WI38 (cell line): ENCODE data around the gene FAM3B.

Experiments used
- H3K4me3 ChIP-seq: 2 replicates; pipeline ENCODE4 v1.5.1; 2011; ENCODE audit warnings: low read depth, mild to moderate bottlenecking, control low read depth, low read length
- CTCF ChIP-seq: IDR thresholded peaks from 2 replicates; pipeline ENCODE4 v1.5.1; 2012; ENCODE audit warnings: low read depth, mild to moderate bottlenecking, control low read depth, low read length

The FAM3B gene

DNA sequence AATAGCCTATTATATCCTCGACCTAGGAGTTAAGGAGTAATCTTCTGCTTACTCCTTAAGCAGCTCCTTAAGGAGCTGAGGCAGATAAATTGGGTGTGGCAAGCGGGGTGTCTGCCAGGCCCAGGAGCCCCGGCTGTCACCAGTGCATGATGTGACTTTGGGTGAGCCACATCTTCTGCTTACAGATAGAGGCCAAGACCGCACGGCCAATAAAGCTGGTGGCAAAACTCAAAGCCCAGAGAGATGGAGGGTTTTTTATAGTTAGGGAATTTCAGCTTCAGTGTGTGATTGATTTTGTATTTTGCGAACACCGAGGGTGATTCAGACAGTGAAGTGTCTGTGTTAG, 55.1 kb downstream of the FAM3B start:
- TF ChIP-seq CTCF: no peak
- H3K4me3 ChIP-seq: no peak overlapping the region

DNA sequence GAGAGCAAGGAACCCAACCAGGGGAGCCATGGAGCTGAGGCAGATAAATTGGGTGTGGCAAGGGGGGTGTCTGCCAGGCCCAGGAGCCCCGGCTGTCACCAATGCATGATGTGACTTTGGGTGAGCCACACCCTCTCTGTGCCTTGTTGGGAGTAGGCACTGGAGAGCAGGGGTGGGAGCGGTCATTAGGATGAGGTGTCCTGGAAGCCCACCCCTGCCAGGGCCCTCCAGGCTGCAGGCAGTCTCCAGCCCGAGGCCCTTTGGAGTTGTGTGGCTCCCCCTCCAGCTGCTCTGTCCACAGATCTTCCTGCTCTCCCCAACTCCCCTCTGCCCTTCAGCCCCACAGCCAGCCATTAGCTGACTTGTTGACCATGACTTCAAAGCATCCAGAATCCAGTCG, 56.7 kb downstream of the FAM3B start:
- no peak for TF ChIP-seq CTCF
- no peak overlapping the region for H3K4me3 ChIP-seq

DNA sequence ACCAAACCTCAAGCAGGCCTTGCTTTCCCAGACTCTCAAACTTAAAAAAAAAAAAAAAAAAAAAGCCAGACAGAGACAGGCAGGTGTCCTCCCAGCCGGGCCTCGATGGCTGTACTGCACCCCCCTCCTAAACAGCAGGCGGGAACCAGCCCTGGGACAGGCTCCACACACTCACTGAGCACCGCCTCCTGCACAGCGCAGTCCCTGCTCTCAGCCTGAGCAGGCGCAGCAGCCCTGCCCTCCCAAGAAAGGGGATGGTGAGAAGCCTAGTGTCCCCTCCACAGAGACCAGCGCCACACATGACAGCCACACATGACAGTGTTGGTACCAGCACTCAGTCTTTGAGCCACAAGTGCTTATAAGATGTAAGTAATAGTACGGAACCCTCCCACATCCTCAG, 57.2 kb downstream of the FAM3B start:
- H3K4me3 ChIP-seq: no peak overlapping the region
- no peak for TF ChIP-seq CTCF

DNA sequence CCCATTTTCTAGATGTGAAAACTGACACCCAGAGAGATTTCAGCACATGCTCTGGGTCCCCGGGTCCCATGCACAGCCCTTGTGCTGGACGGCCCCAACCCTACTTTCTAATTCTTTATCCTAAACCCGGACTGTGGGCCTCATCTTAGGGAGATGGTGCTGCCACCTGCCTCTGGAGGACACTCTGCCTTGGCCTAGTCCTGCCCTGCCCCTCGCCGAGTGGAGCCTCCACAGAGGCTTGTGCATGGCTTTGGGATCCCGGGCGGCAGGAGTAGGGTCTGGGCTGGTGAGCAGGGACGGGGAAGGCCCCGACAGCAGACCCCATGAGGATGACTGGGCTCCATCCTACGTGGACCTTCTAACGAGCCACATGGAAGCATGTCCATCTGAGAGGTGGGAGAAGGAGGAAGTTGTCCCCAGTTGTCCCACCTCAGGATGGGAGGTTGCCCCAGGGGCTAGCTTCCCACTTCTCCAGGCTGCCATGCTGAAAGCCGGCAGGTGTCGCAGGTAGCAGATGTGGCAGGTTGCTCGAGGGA, 57.6 kb downstream of the FAM3B start:
- TF ChIP-seq CTCF: no peak
- H3K4me3 ChIP-seq: no peak overlapping the region

DNA sequence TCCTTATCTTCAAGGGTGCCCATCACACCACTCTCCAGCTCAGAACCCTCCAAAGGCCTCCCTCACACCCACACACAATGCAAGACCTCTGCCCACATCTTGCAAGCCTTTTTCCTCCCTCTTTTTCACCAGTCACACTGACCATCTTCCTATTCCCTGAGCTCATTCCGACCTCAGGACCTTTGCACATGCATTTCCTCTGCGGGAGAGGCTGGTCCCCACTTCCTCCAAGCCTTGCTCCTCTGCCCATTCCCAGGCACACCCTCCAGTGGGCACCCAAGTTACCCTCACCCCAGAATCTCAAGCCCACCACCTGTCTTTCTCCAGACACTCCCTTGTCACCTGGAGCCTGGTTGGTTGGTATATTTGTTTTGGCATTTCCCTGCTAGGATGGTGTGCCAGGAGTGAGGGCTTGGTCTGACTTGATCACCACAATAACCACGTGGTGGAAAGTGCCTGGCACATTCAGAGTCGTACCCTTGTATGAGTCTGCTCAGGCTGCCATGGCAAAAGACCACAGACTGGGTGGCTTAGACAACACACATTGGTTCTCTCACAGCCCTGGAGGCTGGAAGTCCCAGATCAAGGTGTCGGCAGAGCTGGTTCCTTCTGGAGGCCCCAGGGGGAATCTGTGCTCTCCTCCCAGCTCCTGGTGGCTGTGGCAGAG, 58.4 kb downstream of the FAM3B start:
- H3K4me3 ChIP-seq: no peak overlapping the region

DNA sequence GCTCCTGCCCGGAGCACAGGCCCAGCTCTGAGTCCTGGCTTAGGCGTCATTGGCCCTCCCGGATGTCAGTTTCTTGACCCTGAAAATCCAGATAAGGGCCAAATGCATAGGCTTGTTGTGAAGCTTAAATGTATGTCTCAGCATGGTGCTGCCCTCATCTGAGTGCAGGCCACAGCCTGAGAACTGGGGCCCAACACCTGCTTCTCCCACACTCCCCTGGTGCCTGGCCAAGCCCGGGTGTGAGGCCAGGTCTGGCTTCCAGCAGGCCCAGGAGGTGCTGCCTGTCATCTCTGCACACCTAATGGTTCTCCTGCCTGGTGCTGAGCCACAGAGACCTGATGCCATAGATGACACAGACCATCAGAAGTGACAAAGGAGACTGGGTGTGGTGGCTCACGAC, 59.3 kb downstream of the FAM3B start:
- no peak for TF ChIP-seq CTCF
- H3K4me3 ChIP-seq: no peak overlapping the region

More for the DNA sequence above, 58.4 kb downstream of the FAM3B start:
- TF ChIP-seq CTCF: no peak

DNA sequence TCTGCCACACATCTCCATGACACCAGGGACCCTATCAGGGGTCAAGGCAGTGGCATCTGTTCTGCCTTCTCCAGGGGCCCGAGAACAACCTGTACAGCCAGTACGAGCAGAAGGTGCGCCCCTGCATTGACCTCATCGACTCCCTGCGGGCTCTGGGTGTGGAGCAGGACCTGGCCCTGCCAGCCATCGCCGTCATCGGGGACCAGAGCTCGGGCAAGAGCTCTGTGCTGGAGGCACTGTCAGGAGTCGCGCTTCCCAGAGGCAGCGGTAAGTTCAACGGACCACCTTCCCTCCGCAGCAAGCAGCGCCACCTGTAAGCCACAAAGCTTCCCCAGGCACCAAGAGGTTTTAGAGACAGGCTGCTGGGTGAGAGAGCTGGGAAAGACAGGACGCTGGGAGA, 61.1 kb downstream of the FAM3B start:
- TF ChIP-seq CTCF: no peak

More for the DNA sequence above, 61.1 kb downstream of the FAM3B start:
- no peak overlapping the region for H3K4me3 ChIP-seq
